H1 (cell line): Measurements from ENCODE around the gene TMEM134. TPM values are rescaled to one million over a fixed set of nuclear protein-coding genes. Genes with fewer than 3 reads are reported as not detected.

Source experiments
- ATF3 ChIP-seq: IDR thresholded peaks from 2 replicates; pipeline ENCODE4 v1.6.1; 2011; ENCODE audit warnings: low read depth, mild to moderate bottlenecking, low read length; ENCODE audit not compliant: insufficient read depth
- BCL11A ChIP-seq, 2 experiments: IDR thresholded peaks; one replicate each; pipeline ENCODE4 v1.6.1; 2011; ENCODE audit warnings: low read depth in 2 of 2, low read length in 2 of 2, mild to moderate bottlenecking in 2 of 2
- CHD7 ChIP-seq: fragments of 300-600 bp; sonication (generic); IDR thresholded peaks from 2 replicates; pipeline ENCODE4 v1.7.1; 2012; ENCODE audit warnings: low read length, moderate library complexity, mild to moderate bottlenecking, inconsistent platforms; ENCODE audit not compliant: insufficient replicate concordance
- CTBP2 ChIP-seq: IDR thresholded peaks from 2 replicates; pipeline ENCODE4 v1.7.0; 2011; ENCODE audit warnings: borderline replicate concordance, mild to moderate bottlenecking, moderate library complexity, mixed read lengths, low read length; ENCODE audit not compliant: insufficient read depth, insufficient read length
- EP300 ChIP-seq, 2 experiments: IDR thresholded peaks; 1 replicate in 1 of 2; 2 replicates in 1 of 2; pipeline ENCODE4 v1.6.1; 2011 to 2012; ENCODE audit warnings: low read depth in 2 of 2, low read length in 2 of 2, mild to moderate bottlenecking in 2 of 2, borderline replicate concordance in 1 of 2, inconsistent platforms in 1 of 2, moderate library complexity in 1 of 2
- HDAC6 ChIP-seq: IDR thresholded peaks from one replicate; pipeline ENCODE4 v1.7.1; 2012; ENCODE audit warnings: low read depth, mild to moderate bottlenecking, inconsistent platforms, low read length, moderate library complexity
- SUZ12 ChIP-seq: fragments of 200-600 bp; sonication (generic); IDR thresholded peaks from 2 replicates; pipeline ENCODE4 v1.6.1; 2012; ENCODE audit warnings: mild to moderate bottlenecking, inconsistent platforms, low read length, moderate library complexity, mixed read lengths
- polyA plus RNA-seq, 7 experiments: library from polyadenylated mRNA; depleted of rRNA in 3 of 7; stranded (reverse) in 5 of 7; unstranded in 2 of 7; fragments of >200 nt in 5 of 7; fragments of 200-250 nt in 2 of 7; gene quantifications; 1 replicate in 5 of 7; 2 replicates in 1 of 7; 4 replicates in 1 of 7; pipeline versions ENCODE4 v1.2.1 to v1.2.3, GENCODE V29; 2011 to 2013; ENCODE audit warnings: missing spikeins in 2 of 7, mixed read lengths in 2 of 7
- total RNA-seq: library from RNA; stranded (reverse); fragmentation: NEBNext Ultra II Directional; extraction: Animal tissue kit (Norgen Biotek cat#: 25700); gene quantifications from 2 replicates; pipeline ENCODE4 v1.2.1, GENCODE V29; 2021

TMEM134 gene
- total and polyA plus RNA-seq, 2 of the 8 experiments (the other 6 are each of a cell fraction or from before 2014, with no cell fraction given): 32.4 to 229 TPM

- TF ChIP-seq CHD7 (no peak), ATF3 (no peak), SUZ12 (no peak), BCL11A (IDR thresholded peaks at IDR 0.05; ENCODE audit: low read depth in 2 of 2, low read length in 2 of 2) (no peak), CTBP2 (no peak), EP300 (IDR thresholded peaks at IDR 0.05; ENCODE audit: borderline replicate concordance in 1 of 2, low read depth in 2 of 2, low read length in 2 of 2) (no peak), HDAC6 (no peak)
Observed at GRCh38 chr11:67437809-67438157, 31.3 kb downstream of the TMEM134 start (continued).
